ENCODE results near the gene NBAS. TPM values are rescaled to one million over a fixed set of nuclear protein-coding genes. Genes with fewer than 3 reads are reported as not detected.

The NBAS gene
- total and polyA plus RNA-seq, 2 donors (not counting 1 experiment from before 2014, with no cell fraction given): 27.0 to 124 TPM

GRCh38 chr2:15559379-15560139, 1.6 kb downstream of the NBAS start:
- no peak overlapping the region for H3K9ac ChIP-seq (ENCODE audit: insufficient read depth, low read length)
- H3K9me3 ChIP-seq (ENCODE audit: control insufficient read depth, insufficient read depth, low read depth, low read length): no peaks in the 10 kb centered on the region
- peak in 1 of 2 donors; percentile 5 for DNase-seq (ENCODE audit: low read depth in 2 of 2)
- H3K27ac ChIP-seq (ENCODE audit: insufficient read depth, low read length): no peak overlapping the region
- H4K20me1 ChIP-seq (ENCODE audit: control insufficient read depth, extremely low read depth, insufficient read depth, low read length): no peaks in the 10 kb centered on the region
- peaks cover 39% of the 10 kb centered on the region for H3K79me2 ChIP-seq (ENCODE audit: control insufficient read depth, insufficient read depth, low read length)
- TF ChIP-seq CTCF (conservative IDR thresholded peaks at IDR 0.05 in 1 of 2, IDR thresholded peaks at IDR 0.05 in 1 of 2; ENCODE audit: low read depth in 1 of 2, low read length in 2 of 2): no peak
- no peak for TF ChIP-seq EZH2 (IDR thresholded peaks at IDR 0.05; ENCODE audit: low read length, missing control alignments)
- no peaks in the 10 kb centered on the region for H3K27me3 ChIP-seq (ENCODE audit: control insufficient read depth, insufficient read depth, low read length)
- peak overlapping the region; percentile 18 for H3K4me2 ChIP-seq (ENCODE audit: extremely low read depth, insufficient read depth, low read length)
- H3K36me3 ChIP-seq (ENCODE audit: control insufficient read depth, insufficient read depth, low read length): no peaks in the 10 kb centered on the region
- no peaks in the 10 kb centered on the region for H3K4me1 ChIP-seq (ENCODE audit: control insufficient read depth, extremely low read depth, insufficient read depth, low read length)
- H2AFZ ChIP-seq (ENCODE audit: low read length): no peak overlapping the region
- peak overlapping the region; percentile 20 to 98 (median 95) for H3K4me3 ChIP-seq (replicated peaks in 1 of 4; ENCODE audit: control extremely low read depth in 1 of 4, insufficient read depth in 1 of 4, low read depth in 3 of 4, low read length in 4 of 4)

GRCh38 chr2:15557887-15558311, 3.2 kb downstream of the NBAS start:
- peak in 1 of 2 donors; percentile 7 for DNase-seq (ENCODE audit: low read depth in 2 of 2)
- Histone ChIP-seq H3K9ac (ENCODE audit: insufficient read depth, low read length) (no peak overlapping the region), H2AFZ (ENCODE audit: low read length) (no peak overlapping the region), H3K27ac (ENCODE audit: insufficient read depth, low read length) (no peak overlapping the region), H3K79me2 (ENCODE audit: control insufficient read depth, insufficient read depth, low read length) (peaks cover 39% of the 10 kb centered on the region), H3K4me2 (ENCODE audit: extremely low read depth, insufficient read depth, low read length) (no peak overlapping the region), H3K36me3 (ENCODE audit: control insufficient read depth, insufficient read depth, low read length) (no peaks in the 10 kb centered on the region), H3K4me3 (replicated peaks in 1 of 4; ENCODE audit: control extremely low read depth in 1 of 4, insufficient read depth in 1 of 4, low read depth in 3 of 4, low read length in 4 of 4) (no peak overlapping the region), H3K27me3 (ENCODE audit: control insufficient read depth, insufficient read depth, low read length) (no peaks in the 10 kb centered on the region), H3K4me1 (ENCODE audit: control insufficient read depth, extremely low read depth, insufficient read depth, low read length) (no peaks in the 10 kb centered on the region), H4K20me1 (ENCODE audit: control insufficient read depth, extremely low read depth, insufficient read depth, low read length) (no peaks in the 10 kb centered on the region), H3K9me3 (ENCODE audit: control insufficient read depth, insufficient read depth, low read depth, low read length) (no peaks in the 10 kb centered on the region)
- TF ChIP-seq CTCF (conservative IDR thresholded peaks at IDR 0.05 in 1 of 2, IDR thresholded peaks at IDR 0.05 in 1 of 2; ENCODE audit: low read depth in 1 of 2, low read length in 2 of 2): no peak
- TF ChIP-seq EZH2 (IDR thresholded peaks at IDR 0.05; ENCODE audit: low read length, missing control alignments): no peak

- no peaks in the 10 kb centered on the region for H3K4me1 ChIP-seq (ENCODE audit: control insufficient read depth, extremely low read depth, insufficient read depth, low read length)
- DNase-seq (ENCODE audit: low read depth in 2 of 2): no peak
- no peak overlapping the region for H2AFZ ChIP-seq (ENCODE audit: low read length)
- TF ChIP-seq EZH2 (IDR thresholded peaks at IDR 0.05; ENCODE audit: low read length, missing control alignments): no peak
- no peak for TF ChIP-seq CTCF (conservative IDR thresholded peaks at IDR 0.05 in 1 of 2, IDR thresholded peaks at IDR 0.05 in 1 of 2; ENCODE audit: low read depth in 1 of 2, low read length in 2 of 2)
- H3K79me2 ChIP-seq (ENCODE audit: control insufficient read depth, insufficient read depth, low read length): peaks cover 39% of the 10 kb centered on the region
- no peak overlapping the region for H3K4me2 ChIP-seq (ENCODE audit: extremely low read depth, insufficient read depth, low read length)
- H4K20me1 ChIP-seq (ENCODE audit: control insufficient read depth, extremely low read depth, insufficient read depth, low read length): no peaks in the 10 kb centered on the region
- H3K4me3 ChIP-seq (replicated peaks in 1 of 4; ENCODE audit: control extremely low read depth in 1 of 4, insufficient read depth in 1 of 4, low read depth in 3 of 4, low read length in 4 of 4): no peak overlapping the region
- no peaks in the 10 kb centered on the region for H3K9me3 ChIP-seq (ENCODE audit: control insufficient read depth, insufficient read depth, low read depth, low read length)
- no peak overlapping the region for H3K27ac ChIP-seq (ENCODE audit: insufficient read depth, low read length)
- no peak overlapping the region for H3K9ac ChIP-seq (ENCODE audit: insufficient read depth, low read length)
- H3K27me3 ChIP-seq (ENCODE audit: control insufficient read depth, insufficient read depth, low read length): no peaks in the 10 kb centered on the region
- no peaks in the 10 kb centered on the region for H3K36me3 ChIP-seq (ENCODE audit: control insufficient read depth, insufficient read depth, low read length)
Observed at GRCh38 chr2:15556311-15556930, 4.7 kb downstream of the NBAS start.
